Activated CD4-positive, CD25-positive, alpha-beta regulatory T cell treated with anti-CD3 and anti-CD28 coated beads, Interleukin-2, amount 50 U/mL, for 24 hours (primary cell): ENCODE data around the gene COL2A1.
"Not testable (repeated sequence)": the region's sequence is repeated elsewhere in the genome, so short reads cannot be mapped to it uniquely, and the experiment has no call there.

Experiments
- ATAC-seq, 2 donors: fragments of 150-1000 bp; cut with Tn5 transposase; one replicate each; pipeline ENCODE4 v1.10.0; 2021; ENCODE audit warnings: mild to moderate bottlenecking in 1 of 2, moderate library complexity in 1 of 2

The COL2A1 gene

DNA sequence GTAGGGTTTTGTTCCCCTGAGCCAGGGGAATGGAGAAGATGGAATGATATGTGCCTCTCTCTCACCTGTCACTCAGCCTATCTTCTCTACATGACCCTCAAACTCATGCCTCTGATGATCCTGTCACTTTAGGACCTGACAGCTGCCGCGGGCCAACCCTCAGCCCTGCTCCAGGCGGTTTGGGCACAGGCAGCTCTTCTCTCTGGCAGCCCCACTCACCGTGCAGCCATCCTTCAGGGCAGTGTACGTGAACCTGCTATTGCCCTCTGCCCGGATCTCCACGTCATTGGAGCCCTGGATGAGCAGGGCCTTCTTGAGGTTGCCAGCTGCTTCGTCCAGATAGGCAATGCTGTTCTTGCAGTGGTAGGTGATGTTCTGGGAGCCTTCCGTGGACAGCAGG, 30.4 kb downstream of the COL2A1 start:
- ATAC-seq = no peak

DNA sequence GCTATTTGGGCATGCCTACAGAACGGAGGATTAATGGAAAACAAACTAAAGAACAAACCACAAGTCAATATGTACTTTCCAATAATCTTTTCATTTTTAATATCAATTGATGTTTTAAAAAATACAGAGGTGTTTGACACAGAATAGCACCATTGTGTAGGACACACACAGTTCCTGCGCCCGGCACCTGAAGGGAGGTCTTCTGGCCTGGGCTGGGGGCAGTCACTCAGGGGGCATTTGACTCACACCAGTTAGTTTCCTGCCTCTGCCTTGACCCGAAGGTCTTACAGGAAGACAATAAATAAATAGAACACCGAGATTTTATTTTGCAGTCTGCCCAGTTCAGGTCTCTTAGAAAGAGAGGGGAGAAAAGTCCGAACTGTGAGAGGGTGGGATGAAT, 31.4 kb downstream of the COL2A1 start:
- no peak for ATAC-seq

DNA sequence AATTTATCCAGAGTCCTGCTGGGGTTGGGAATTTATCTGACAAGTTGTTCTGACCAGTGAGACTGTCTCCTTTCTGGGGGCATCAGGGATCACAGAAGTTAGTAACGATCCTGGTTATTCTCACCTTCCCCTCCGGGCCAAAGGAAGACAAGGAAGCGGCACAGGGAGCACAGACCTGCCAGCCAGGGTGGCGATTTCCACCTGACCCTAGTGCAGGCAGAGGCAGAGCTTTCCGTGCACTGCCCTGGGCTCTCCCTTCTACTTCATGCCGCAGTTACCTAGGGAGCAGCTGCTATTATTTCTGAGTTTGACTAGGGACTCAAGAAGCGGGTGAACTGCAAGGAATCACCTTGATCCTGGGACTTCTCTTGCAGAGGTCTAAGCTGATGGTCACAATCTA, 33.4 kb downstream of the COL2A1 start:
- ATAC-seq = no peak

DNA sequence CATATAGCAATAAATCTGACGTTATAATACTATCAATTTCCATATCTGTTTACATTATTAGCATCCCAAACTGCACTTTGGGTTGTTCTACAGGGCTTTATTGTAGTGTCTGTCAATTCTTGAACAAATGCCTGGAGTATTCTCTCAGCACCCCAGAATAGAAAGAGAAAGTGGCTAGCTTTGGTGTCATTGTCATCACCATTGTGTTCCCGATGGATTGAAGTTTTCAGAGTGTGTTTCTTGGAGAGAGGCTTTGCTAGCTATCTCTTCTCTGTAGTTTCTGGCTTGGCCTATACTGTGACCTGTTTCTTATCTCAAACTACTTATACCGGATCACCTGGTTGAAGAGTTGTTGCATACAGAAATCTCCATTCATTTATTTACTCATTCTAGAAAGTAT, 34.4 kb downstream of the COL2A1 start:
- no peak for ATAC-seq

DNA sequence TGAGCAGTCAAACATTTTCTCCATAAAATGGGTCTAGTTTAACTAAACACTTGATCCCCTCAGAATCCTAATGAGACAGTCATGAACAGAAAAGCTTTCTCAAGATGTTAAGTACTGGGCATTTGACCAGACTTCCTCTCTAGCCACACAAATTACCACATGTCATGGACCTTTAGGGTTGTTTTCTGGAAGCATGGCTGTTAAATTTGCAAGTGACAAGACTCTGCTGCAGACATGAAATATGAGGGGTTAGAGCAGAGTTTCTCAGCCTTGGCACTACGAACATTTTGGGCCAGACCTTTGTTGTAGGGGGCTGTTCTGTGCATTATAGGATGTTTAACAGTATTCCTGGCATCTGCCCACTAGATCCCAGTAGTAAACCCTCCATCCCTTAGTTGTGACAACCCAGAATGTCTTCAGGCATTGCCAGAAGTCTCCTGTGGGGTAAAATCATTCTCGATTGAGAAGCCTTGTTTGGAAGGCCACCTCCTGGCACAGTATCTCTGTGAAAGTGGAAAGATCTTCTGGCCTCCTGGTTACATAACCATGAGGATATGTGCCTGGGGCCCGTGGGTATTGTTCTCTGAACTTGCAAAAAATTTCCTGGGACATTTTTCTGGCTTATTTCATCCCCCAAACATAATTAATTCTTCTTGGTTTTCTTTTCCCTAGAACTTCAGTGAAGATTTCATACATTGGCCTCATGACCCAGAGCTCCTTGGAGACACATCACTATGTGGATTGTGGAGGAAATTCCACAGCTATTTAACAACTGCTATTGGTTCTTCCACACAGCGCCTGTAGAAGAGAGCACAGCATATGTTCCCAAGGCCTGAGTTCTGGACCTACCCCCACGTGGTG, 36.6 kb downstream of the COL2A1 start:
- ATAC-seq = no peak

DNA sequence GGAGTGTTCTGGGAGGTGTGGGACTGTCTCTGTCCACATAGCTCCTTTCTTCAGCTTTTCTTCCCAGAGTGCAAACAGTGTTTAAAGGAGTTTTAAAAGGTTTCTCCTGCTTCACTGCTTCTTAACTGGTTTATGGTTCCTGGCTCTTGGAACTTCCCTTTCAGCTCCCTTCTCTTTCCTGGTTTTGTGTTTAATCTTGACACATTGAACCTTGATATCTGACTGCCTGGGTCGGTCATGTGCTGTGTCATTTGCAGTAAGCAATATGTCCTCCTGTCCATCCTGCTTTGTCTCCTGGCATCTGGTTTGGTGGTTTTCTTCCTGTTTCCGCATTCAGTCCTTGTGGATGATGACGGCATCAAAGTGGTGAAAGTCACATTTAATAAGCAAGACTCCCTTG, 38.7 kb downstream of the COL2A1 start:
- ATAC-seq = no peak

DNA sequence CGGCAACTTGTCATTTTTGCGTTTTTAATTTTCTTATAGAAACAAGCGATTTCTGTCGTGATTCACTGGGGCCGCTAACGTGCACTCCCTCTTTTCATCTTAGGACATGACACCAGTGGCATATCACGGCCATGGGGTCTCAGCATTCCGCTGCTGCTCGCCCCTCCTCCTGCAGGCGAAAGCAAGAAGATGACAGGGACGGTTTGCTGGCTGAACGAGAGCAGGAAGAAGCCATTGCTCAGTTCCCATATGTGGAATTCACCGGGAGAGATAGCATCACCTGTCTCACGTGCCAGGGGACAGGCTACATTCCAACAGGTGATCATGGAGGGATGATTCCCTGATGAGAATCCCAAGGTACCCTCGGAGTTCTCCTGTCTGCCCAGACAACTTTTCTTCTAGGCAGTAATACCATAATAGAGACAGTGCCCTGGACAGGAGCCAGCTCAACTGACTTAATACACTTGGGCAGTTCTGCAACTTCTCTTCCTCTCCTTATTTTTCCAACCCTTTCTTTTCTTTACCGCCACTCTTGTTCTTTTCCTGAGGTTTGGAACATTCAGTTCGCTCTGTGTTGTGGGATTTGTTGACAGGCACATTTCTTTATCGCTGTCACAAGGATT, 40.1 kb downstream of the COL2A1 start:
- ATAC-seq = no peak

DNA sequence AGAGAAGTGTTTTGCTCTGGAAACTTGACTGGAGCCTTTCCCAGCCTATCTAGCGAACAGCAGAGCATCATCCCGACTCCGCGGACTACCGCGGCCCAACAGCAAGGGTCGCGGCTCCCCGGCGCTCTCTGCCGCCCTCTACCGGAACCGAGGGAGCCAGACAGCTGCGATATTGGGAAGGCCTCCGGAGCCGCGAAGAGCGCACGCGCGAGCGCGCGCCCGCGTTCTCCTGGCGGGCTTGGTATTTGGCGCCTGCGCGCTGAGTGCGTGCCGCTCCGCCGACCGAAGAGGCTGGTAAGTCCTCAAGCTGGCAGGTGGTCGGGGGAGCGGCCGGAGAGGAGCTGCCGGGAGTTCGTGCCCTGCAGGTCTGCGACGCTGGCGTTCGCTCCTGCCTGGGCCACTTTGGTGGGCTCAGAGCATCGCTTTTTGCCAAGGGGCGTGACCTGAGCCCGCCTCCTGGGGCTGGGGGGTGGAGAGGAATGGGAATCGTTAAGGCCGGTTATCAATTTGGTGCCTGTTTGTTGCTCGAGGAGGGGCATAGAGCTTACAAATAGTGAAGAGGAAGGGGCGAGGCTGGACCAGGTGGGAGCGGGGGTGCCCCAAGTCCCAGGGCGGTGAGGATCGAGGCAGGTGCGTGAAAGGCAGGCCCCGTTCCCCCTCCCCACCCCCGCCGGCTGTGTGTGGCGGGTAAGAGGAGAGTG, 40.8 kb downstream of the COL2A1 start, which contains the start of gene TMEM106C:
Gene TMEM106C (plus strand): TSS at position 257 of the 701 bp plus-strand sequence. CDS start 641 bp downstream, outside the sequence.
- ATAC-seq = peak; percentile 92 to 97

DNA sequence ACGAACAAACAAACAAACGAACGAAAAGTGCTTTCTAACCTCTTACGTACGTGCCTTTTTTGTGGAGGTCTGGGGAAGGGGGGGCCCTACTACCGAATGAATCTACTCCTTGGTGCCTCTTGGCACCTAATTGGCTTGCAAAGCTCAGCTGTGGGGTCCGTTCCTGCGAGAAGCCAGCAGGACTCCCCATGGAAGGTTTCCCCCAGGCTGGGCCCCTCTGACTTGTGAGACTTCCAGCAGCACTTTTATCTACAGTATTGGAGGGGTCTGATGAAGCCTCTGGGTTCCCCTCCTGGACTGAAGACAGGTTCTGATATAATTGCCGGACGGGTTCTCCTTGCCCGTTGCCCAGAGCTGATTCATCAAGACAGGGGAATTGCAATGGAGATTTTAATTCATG, 42.1 kb downstream of the COL2A1 start:
- ATAC-seq = no peak

DNA sequence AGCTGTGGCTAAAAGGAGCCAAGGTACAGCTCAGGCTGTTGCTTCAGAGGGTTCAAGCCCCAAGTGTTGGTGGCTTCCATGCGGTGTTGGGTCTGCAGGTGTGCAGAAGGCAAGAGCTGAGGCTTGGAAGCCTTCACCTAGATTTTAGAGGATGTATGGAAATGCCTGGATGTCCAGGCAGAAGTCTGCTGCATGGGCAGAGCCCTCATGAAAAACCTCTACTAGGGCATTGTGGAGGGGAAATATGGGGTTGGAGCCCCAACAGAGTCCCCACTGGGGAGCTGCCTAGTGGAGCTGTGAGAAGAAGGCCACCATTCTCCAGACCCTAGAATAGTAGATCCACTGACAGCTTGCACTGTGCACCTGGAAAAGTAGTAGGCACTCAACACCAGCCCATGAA, 46.6 kb downstream of the COL2A1 start:
- ATAC-seq = not testable (repeated sequence)

DNA sequence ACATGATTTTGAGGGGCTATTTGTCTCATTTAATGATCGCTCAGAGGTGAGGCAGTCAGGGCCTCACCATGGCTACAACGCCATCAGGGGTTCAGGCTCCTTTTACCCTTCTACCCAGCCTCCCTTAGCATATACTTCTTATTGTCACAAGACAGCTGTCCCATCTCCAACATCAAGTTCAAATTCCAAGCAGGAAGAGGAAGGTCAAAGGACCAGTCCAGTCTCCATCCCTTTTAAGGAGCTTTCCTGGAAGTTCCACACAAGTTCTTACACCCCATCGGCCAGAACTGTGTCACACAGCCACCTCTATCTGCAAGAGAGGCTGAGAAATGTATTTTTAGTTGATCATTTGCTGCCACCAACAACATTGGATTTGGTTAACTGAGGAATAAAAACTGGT, 49.2 kb downstream of the COL2A1 start:
- no peak for ATAC-seq

DNA sequence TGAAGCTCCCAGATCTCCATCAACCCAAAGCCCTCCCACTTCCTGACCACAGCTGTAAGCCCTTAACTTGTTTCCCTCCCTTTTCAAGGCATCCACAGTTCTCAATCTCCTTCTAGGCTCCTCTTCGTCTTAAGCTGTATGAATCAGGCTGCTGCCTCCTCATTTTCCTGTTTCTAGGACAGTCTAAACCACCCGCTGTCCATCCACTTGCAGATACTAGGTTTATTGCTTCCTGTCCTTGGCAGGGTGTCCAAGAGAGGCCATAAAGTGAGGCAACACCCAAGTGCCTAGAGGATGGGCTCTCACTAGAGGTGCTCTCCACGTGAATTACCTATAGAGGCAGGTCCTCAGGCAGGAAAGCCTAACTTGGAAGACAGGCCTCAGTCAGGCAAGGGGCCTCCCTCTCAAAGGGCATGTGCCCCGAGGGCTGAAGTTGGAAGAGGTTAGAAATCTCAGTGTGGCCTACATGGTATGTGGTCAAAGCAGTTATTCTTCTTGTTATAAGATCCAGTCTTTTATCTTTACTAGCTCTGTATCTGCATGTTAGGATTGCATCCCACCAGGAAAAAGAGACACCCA, 49.7 kb downstream of the COL2A1 start:
- ATAC-seq = no peak

DNA sequence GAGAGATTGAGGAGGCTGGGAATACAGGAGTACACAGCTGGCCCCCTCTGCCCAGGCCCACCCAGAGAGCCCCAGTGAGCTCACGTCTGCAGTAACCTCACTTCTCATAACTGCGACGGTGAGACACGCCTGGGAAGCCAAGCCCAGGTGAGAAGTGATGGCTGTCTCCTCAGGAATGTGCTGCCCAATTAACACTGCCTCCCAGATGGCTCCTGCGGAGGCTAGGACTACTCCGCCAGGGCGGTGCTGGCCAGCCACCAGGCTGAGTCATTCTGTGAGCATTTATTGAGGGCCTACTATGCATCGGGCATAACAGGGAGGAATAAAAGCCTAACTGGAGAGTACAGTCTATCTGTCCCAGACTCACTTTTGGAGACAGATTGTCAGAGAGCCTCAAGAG, 50.2 kb downstream of the COL2A1 start:
- ATAC-seq = no peak

DNA sequence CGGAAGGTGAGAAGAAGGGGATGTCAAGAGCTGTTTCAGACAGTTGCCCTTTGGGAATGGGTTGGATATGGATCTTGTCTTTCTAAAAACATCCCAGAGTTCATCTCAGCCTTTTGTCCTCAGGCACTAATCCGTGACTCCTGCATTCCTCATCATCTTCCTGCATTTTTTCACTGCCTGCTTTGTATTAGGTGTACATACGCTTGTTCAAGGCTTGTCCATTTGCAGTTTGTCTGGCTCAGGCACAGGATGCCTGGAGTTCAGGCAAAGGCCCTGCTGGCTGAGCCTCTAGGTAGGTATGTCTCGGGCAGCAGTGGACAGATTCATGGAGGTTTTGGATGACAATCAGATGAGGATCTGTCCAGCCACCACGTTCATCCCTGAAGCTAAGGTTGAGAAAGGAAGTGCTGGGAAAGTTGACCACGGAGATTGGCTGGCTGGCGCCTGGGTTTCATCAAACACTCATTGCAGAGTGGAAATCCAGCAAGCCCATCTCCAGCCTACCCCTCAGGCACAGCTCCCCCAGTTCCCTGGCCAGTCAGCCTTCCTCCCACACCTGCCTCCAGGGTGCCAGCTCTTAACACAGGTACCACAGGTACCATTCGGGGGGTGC, 53.3 kb downstream of the COL2A1 start:
- ATAC-seq = no peak

DNA sequence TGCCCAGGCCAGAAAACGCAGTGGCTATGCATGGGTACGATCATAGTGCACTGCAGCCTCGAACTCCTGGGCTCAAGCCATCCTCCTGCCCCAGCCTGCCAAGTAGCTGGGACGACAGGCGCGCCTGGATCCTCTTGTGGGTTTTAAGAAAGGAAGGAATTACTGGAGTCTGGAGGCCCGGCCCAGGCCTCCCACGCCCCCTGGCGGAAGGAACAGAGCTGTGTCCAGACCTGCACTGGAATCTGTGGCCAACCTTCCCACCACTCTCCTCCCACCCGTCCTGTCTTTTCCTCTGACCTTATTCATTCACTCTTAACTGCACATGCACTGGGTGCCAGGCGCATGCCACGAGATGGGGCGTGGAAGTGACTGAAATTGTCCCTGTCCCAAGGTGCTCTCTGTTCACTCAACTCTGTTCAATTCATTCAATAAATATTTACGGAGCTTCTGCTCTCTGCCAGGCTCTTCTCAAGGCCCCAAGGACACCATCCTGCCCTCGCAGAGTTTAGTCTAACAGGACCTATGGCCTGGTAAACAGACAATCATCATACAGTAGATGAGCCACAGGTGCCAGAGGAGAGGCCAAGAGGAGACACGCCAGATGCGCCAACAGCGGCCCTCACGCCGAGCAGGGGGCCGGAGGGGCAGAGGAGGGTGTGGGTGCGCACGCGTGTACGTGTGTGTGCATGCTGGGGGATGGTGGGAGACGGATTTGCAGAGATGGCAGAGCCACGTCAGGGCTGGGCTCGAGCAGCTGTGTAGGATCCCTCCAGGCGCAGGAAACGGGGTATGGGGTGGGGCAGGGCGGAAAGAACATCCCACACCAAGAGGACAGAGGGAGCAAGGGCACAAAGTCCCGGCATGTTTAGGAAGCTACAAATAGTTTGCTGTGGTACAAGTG, 54.6 kb downstream of the COL2A1 start:
- ATAC-seq = peak; percentile 61 to 65

DNA sequence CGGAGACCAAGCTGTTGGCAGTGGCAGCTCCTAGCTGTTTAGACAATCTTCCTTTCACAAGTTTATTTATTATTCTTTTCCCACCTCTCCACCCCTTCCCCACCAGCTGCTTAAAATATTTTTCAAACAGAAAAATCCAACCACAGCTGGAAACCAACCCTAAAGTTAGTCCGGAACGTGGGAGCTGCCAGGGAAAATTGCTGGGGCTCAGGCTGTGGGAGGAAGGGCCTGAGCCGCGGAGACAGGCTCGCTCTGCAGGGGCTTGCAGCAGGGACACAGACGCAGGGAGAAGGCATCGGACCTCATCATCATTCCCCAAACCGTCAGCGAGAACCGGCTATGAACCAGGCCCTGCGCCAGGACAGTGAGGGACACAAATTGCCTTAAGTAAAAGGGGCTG, 56.9 kb downstream of the COL2A1 start:
- ATAC-seq = no peak

DNA sequence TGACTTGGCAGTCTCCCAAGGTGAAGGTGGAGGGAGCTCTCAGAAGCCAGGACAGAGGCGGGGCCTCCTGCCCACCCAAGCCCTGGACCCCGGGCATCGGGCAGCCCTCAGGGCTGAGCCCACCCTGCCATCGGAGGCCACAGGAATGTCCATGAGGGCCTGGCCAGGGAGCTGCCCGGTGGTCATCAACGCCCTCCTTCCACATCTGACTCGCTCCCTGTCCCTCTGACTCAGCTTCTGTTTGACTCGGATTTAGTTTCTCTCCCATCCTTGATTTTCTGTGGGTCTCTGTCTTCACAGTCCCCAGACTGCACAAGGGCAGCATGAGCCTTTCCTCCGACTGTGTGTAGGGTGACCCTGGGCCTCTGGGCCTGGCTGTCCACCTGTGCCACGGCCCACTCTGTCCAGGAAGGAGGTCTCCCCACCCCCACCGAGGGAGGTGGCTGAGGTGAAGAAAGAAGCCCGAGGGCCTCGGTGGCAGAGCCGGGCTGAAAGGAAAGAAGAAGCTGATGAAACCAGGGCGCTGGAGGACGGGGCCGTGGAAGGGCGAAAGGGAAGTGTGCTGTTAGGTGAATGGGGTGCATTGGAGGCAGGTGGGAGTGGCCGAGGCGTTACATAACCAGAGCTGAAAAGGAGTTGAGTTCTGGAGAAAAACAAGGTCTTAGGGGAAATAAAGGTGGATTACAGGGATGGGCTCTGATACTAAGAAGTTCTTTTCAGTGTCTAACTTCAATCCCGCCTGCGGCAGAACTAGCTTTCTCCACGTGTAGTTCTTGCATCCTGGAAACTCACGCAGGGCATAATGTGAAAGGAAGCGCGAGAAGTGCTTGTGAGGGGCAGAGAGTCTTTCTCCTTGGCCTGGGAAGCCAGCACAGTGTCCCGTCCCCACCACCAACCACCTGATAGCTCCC, 57.6 kb downstream of the COL2A1 start:
- ATAC-seq = no peak

DNA sequence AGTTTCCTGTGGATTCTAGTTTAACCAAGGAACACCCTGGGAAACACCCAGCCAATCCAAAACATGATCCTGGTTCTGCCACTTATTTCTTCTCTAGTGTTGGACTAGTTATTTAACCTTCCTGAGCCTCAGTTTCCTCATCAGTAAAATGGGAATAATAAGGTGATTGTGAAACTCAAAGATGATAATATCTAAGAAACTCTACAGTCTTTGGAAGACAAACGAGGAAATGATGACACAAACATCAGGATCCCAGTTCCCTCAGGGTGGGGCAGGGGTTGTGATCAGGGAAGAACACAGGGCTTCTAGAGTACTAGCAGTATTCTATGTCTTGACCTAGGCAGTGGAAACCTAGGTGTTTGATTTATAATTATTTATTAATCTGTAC, 58.9 kb downstream of the COL2A1 start:
- ATAC-seq = no peak

DNA sequence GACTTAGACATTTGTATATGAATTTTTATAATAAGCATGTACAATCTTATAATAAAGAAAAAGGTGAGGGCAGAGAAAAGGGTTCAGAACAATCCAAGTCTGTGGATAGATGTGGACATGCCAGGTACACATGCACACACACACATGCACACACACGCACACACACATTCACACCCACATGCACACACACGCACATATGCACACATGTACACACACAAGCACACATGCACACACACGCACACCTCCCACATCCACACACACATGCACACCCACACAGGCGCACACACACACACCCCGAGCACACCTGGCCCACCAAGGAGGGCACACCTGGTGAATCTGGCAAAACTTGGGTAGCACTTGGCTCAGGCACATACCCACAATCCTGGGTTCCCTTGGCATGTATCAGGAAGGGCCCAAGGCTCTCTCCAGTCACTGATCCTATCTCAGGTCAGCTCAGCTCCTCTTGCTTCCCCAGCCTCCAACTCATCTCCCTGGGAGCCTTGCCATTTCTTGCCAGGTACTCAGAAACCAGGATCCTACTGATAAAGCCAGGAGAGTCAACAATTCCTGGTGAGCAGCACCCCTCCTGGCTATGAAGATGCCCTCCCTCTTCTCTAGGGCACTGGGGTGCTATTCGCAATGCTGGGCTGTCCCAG, 59.5 kb downstream of the COL2A1 start:
- no peak for ATAC-seq
